22Rv1 (cell line): Measurements from ENCODE around the gene FARS2.

Source experiments
- CTCF ChIP-seq: fragments of 450-650 bp; IDR thresholded peaks from 2 replicates; pipeline ENCODE4 v1.5.1; 2017; ENCODE audit warnings: mild to moderate bottlenecking
- ZFX ChIP-seq: fragments of 450-650 bp; IDR thresholded peaks from 2 replicates; pipeline ENCODE4 v1.6.1; 2017; ENCODE audit warnings: antibody characterized with exemption, borderline replicate concordance

- TF ChIP-seq CTCF (no peak), ZFX (no peak)
Measured at GRCh38 chr6:5457983-5458683, 196.8 kb downstream of the FARS2 start.
